GF-D8 (cell line): Measurements from ENCODE around the gene LRP10.

ENCODE experiments used
- DNase-seq: peaks from one replicate; lab custom pipeline; 2025; lab: John Stamatoyannopoulos, UW

The LRP10 gene

DNA sequence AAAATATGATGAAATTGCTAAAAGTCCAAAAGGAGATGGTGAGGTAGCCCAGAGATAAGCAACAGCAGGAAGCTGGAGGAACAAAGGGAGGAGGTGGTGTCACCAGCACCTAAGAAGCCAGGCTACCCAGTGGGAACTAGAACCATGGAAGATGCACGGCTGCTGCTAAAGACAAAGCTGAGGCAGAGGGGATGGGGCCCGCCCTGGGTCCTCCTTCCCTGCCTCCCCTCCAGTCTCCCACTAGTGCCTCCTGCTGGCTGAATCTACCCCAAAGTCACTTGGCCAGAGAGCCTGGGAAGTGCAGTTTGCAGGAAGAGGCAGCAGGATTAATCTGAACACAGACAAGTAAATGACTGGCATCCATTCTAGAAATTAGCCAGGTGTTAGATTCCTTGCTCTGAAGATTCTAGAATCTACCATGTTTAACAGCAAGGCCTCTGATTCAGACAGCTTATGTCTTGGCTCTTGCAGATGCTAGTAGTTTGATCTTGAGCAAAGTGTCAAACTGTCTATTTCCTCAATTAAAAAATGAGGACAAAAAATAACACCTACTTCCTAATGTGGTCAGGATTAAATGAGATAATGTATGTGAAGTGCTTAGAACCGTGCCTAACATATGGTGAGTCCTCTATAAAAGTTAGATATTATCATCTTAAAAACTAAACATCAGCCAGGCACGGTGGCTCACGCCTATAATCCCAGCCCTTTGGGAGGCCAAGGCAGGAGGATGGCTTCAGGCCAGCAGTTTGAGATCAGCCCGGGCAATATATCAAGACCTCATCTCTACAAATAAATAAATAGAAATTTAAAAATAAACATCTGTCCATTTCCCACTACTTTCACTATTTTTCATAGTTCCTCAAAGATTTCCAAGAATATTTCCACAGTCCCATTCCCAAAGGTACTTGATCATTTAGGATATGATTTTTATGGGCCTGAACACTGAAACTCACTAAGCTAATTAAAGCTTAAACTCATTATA is 5.8 kb upstream of the LRP10 start:
- DNase-seq: no peak

DNA sequence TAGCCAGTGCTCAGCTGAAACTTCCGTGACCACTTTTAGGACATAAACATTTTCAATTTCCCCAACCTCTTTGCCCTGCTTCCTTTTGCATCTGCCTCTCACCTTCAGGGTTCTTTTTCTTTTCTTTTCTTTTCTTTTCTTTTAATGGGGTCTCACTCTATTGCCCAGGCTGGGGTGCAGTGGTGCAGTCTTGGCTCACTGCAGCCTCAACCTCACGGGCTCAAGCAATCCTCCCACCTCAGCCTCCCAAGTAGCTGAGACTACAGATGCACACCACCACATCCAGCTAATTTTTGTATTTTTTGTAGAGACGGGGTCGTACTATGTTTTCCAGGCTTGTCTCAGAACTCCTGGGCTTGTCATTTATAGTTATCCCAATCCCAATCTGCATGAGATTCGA is 4.7 kb upstream of the LRP10 start:
- DNase-seq: no peak

DNA sequence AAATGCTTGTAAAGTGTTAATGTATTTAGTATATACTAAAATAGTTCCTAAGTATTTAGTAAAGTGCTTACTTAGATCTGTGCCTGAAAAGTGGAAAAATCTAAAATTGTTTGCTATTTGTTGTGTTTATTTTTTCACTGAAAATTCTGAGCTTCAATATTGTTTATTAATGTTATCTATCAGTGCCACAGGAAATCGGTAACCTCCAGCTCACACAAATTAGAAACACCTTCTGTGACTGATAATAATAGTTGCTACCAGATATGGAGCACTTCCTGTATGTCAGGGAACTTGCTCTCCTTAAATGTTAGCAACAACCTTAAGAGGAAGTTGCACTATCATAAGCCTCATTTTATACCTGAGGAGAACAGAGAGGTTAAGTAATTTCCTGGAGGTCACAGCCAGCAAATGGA is 723 bp upstream of the LRP10 start:
- DNase-seq: peak; percentile 66

DNA sequence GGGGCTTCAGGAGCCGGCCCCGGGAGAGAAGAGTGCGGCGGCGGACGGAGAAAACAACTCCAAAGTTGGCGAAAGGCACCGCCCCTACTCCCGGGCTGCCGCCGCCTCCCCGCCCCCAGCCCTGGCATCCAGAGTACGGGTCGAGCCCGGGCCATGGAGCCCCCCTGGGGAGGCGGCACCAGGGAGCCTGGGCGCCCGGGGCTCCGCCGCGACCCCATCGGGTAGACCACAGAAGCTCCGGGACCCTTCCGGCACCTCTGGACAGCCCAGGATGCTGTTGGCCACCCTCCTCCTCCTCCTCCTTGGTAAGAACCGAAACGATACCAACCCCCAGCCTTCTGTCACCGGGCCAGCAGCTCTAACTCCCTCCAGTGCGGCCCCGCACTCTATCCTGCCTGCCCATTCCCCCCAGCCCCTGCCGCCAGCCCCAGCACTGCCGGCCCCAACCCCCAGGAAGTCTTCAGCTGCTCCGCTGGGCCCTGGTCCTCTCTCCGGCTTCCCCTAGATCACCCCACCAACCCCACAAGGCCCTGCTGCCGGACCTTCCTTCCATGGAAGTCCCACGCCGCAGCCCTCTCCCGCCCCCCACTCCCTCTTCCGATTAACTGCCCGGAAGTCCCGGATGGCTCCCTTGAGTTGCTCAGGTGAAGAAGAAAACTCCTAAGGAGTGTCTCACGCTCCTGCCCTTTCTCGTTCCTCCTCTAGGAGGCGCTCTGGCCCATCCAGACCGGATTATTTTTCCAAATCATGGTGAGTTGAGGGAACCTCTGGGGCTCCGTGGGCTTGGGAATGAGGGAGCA is 693 bp downstream of the LRP10 start:
- no peak for DNase-seq

DNA sequence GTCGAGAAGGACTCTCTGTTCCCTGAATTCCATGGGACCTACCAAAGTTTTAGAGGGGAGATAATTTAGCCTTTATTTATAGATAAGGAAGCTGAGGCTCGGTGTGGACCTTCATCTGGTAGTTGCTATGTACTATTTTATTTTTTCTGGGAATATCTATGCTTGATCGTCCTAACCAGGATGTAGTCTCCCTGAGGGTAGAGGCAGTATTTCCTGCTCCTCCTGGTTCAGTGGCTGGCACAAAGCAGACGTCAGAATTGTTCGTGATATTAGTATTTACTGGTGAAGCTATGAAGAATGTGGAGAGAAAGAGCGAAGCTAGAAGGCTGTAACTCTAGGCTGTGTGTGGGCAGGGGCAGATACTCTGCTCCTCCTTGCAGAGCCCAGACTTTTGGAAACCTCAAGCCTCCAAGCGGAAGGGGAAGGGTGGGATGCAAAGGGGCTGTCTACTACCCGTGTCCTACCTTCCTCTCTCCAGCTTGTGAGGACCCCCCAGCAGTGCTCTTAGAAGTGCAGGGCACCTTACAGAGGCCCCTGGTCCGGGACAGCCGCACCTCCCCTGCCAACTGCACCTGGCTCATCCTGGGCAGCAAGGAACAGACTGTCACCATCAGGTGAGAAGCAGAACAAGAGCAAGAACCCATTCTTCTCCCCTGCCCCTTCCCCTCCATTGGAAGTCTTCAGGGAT is 1.4 kb downstream of the LRP10 start:
- DNase-seq: no peak

DNA sequence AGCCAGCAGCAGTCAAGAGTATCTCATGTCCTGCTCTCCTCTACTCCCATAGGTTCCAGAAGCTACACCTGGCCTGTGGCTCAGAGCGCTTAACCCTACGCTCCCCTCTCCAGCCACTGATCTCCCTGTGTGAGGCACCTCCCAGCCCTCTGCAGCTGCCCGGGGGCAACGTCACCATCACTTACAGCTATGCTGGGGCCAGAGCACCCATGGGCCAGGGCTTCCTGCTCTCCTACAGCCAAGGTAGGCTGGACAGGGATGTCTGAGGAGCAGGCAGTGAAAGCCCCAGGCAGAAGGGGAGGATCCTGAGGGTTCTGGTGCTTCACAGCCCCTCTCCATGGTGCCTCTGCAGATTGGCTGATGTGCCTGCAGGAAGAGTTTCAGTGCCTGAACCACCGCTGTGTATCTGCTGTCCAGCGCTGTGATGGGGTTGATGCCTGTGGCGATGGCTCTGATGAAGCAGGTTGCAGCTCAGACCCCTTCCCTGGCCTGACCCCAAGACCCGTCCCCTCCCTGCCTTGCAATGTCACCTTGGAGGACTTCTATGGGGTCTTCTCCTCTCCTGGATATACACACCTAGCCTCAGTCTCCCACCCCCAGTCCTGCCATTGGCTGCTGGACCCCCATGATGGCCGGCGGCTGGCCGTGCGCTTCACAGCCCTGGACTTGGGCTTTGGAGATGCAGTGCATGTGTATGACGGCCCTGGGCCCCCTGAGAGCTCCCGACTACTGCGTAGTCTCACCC is 3.6 kb downstream of the LRP10 start:
- DNase-seq: no peak

DNA sequence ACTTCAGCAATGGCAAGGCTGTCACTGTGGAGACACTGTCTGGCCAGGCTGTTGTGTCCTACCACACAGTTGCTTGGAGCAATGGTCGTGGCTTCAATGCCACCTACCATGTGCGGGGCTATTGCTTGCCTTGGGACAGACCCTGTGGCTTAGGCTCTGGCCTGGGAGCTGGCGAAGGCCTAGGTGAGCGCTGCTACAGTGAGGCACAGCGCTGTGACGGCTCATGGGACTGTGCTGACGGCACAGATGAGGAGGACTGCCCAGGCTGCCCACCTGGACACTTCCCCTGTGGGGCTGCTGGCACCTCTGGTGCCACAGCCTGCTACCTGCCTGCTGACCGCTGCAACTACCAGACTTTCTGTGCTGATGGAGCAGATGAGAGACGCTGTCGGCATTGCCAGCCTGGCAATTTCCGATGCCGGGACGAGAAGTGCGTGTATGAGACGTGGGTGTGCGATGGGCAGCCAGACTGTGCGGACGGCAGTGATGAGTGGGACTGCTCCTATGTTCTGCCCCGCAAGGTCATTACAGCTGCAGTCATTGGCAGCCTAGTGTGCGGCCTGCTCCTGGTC is 4.3 kb downstream of the LRP10 start:
- DNase-seq: no peak

DNA sequence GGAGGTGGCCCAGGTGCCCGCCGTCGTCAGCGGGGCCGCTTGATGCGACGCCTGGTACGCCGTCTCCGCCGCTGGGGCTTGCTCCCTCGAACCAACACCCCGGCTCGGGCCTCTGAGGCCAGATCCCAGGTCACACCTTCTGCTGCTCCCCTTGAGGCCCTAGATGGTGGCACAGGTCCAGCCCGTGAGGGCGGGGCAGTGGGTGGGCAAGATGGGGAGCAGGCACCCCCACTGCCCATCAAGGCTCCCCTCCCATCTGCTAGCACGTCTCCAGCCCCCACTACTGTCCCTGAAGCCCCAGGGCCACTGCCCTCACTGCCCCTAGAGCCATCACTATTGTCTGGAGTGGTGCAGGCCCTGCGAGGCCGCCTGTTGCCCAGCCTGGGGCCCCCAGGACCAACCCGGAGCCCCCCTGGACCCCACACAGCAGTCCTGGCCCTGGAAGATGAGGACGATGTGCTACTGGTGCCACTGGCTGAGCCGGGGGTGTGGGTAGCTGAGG is 5.5 kb downstream of the LRP10 start:
- no peak for DNase-seq

DNA sequence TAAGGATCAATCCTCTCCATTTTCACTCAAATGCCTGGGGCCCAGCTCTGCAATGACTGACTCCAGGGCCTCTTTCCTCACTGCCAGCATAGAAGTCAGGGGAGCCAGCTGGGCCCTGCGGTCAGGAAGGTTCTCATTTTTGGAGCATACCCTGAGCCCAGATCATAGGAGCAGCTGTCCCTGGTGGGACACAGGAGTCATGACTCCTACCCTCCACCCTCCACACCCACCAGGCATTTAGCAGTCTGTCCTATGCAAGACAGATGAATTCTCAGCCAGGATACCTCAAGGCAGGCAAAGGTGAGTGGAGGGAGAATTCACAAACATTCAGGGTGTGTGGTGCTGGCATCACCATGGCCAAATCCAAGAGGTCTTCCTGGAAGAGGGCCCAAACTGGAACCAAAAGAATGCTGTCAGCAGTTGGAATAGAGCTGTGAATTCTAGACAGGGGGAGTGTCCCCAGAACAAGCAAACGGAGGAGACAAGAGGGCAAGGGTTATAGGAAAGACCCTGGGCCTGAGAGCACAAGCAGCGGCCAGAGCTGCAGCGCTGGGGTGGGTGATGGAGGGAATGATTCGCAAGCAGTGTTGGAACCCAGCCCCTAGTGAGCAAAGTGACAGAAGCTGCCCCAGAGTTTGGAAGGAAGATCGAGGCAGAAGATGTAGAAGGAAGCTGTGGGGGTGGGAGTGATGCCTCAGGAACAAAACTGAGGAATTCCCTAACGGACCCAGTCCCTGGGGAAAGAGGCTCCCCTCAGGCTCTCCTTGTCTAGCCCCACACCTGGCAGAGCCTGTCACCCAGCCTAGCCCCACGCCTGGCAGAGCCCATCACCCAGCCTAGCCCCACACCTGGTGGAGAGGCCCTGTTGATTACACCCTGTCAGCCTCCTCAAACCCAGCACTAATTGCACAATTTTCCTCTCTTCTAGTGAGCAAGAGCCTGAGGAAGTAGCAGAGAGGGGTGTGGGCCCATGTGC is 7.0 kb downstream of the LRP10 start:
- DNase-seq: peak; percentile 9

DNA sequence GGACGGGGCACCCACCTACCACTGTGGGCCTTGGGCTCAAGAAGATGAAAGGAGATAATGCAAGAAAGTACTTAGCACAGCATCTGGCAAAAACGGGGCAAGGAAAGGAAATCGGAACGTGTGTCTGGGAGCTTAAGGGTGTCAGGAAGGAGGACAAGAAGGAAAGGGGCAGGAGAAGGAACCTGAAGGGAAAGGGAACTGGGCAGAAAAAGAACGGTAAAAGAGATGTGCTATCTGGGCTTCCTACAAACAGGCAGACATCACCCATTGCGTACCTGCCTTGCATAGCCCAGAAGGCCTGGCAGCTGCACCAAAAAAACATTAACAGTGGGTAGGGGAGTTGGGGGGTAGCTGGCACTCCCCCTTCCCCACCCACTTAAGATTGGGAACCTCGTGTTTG is 10.5 kb downstream of the LRP10 start:
- DNase-seq: no peak

DNA sequence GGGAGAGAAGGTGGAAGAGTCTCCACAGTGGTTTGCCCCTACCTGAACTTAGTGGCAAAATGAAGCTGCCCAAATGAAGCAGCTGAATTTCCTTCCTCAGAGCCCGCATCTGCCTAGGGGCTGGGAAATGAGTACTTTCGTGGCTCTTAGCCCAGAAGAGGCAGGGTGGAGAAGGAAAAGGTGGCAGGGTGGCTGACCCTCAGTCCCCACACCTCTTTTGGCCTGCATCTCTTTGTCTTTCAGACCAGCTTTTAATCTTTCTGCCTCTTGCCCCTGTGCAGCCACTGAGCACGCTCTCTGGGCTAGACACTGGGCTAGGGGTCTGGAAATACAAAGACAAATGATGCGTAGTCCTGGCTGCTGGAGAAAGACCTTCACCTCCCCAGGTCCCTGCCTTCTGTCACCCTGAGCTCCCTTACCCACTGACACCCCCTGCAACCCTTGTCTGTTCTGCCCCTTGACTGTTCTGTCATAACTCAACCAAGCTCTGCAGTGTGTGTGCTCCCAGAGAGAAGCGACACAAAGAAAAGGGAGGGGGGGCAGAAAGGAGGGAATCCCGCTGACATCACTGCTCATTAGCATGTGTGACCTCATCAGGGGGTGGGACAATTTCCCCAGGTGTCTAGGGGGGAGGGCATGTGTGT is 11.1 kb downstream of the LRP10 start:
- DNase-seq: no peak

DNA sequence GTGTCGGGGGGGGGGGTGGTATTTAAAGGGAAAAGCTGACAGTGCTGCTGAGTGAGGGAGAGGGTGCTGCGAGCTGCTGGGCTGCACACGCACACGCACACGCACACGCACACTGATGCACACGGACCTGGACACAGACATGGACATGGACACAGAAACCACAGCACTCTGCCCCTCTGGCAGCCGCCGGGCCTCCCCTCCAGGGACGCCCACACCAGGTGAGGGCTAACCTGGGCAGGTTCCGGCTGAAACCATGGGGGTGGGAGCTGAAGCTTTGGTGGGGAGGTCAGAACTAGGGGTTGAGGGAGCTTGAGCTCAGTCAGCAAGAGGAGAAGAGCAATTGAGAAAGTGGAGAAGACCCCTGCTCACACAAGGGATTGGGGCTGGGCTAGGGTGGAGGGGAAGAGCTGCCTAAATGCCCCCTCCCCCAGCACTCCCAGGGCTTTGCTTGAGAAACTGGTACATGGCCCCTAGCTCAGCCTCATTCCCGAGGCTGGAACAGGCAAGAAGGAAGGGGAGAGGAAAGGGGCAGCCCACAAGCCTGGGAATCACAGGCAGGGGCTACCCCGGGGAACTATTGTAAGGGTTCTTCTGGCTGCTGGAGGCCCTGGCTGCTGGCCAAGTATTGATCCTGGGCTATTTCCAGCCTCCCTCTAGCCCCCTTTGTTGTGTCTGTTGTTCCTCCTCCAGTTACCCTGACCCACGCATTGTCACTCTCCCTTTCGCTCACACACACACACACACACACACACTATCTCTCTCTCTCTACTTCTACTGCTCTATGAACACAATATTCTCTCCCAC is 11.8 kb downstream of the LRP10 start, which contains the start of gene REM2:
REM2 (plus strand) TSS at position 50 of the 804 bp plus-strand sequence; CDS start at position 116, 66 bp downstream.
- DNase-seq: no peak

DNA sequence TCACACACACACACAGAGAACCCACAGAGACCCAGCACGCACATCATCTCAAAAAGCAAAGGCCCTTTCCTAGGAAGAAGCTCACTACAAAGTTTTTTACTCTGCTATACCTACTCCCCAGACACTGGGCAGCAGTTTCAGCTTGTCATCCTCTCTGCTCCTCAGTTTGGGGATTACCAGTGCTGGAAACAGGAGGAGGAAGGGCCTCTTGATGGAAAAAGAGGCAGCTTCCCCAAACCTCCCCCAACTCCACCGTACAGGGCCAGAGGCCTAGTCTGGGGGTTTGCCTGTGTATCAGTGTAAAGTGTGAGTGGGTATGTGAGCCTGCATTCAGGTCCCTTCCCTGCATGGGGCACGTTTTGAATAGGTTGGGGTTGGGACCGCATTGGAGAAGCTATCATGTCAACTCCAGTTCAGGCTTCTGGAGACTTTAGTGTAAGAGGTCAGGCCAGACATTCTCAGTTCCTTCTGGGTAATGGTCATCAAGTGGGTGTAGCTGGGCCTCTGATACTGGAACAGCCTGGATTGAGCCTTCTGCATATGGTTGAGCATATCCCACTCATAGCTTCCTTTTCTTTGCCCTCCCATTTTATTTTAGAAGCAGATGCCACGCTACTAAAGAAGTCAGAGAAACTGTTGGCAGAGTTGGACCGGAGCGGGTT is 12.7 kb downstream of the LRP10 start:
- no peak for DNase-seq

DNA sequence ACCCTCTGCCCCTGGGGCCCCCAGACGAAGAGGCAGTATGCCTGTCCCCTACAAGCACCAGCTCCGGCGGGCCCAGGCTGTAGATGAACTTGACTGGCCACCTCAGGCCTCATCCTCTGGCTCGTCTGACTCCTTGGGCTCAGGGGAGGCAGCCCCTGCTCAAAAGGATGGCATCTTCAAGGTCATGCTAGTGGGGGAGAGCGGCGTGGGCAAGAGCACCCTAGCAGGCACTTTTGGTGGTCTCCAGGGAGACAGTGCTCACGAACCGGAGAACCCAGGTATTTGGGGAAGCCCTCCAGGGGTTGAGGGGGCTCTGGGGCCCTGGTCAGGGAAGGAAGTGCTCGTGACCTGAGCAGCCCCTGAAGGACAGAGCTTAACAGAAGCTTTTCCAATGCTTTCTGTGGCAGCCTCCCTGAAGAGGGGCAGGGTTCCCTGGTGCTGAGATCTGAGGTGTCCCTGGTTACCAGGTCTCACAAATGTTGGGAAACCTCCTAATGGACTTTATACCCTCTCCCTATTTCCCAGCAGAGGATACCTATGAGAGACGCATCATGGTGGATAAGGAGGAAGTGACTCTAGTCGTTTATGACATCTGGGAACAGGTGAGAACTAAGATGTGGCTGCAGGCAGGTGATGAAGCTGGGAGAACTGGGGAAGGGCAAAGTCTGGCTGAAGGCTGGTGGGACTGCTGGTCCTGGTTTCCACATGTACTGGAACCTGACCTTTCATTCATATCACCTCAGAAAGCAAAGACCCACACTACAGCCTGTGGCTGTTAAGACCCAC is 13.4 kb downstream of the LRP10 start:
- DNase-seq: no peak

DNA sequence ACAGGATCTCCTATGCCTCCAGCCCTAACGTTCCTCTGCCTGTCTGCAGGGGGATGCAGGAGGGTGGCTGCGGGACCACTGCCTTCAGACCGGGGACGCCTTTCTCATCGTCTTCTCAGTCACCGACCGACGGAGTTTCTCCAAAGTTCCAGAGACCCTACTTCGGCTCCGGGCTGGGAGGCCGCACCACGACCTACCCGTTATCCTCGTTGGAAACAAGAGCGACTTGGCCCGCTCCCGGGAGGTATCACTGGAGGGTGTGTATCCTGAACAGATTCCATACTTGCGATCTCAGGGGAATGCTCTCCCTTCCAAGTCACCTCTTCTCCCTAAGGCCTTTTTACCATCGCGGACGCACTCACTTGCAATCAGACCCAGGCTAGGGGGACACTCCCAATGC is 14.4 kb downstream of the LRP10 start:
- DNase-seq: no peak

DNA sequence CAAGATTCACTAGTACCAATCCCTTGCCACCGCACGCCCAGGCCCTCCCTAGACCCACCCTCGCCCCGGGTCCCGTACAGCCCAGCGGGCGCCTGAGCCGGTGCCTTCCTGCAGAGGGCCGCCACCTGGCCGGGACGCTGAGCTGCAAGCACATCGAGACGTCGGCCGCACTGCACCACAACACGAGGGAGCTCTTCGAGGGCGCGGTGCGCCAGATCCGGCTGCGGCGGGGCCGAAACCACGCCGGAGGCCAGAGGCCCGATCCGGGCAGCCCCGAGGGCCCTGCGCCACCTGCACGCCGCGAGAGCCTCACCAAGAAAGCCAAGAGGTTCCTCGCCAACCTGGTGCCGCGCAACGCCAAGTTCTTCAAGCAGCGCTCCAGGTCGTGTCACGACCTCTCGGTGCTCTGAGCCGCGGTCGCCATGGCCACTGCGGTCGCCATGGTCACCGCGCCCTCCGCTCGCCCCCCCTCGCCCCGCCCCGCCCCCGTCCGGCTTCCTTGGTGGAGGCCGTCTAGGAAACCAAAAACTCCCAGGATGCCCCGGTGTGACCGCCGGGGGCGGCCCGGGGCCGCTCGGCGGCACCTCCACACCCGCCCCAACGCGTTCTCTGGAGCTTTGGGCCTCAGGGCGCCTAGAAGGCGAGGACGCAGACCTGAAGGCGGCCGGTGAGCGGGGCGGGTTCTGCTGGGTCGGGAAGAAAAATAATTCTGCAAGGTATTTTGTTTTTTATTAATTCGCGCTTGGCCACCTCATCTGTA is 15.1 kb downstream of the LRP10 start:
- no peak for DNase-seq
